Glutamatergic neuron (in vitro differentiated cells): ENCODE measurements around the gene RPS13. TPM values are rescaled to one million over a fixed set of nuclear protein-coding genes. Genes with fewer than 3 reads are reported as not detected.
A peak's percentile ranks its signal among the peaks of the same experiment; 100 is the strongest.
"Not testable (repeated sequence)": the region's sequence is repeated elsewhere in the genome, so short reads cannot be mapped to it uniquely, and the experiment has no call there.

Source experiments
- DNase-seq: peaks from one replicate; pipeline ENCODE4 v3.0.0; 2022
- H3K27ac Mint-ChIP-seq: one replicate; pipeline ENCODE4 v1.8.0; 2020; ENCODE audit warnings: mild to moderate bottlenecking, mixed read lengths, inconsistent platforms; ENCODE audit not compliant: unreplicated experiment
- H3K27me3 Mint-ChIP-seq: one replicate; pipeline ENCODE4 v1.8.0; 2020; ENCODE audit warnings: mild to moderate bottlenecking, moderate library complexity, mixed read lengths, inconsistent platforms; ENCODE audit not compliant: unreplicated experiment
- H3K36me3 Mint-ChIP-seq: one replicate; pipeline ENCODE4 v1.8.0; 2020; ENCODE audit warnings: mild to moderate bottlenecking, mixed read lengths, inconsistent platforms; ENCODE audit not compliant: unreplicated experiment
- H3K4me1 Mint-ChIP-seq: one replicate; pipeline ENCODE4 v1.8.0; 2020; ENCODE audit warnings: mild to moderate bottlenecking, low read depth, mixed read lengths, inconsistent platforms; ENCODE audit not compliant: unreplicated experiment
- H3K4me3 Mint-ChIP-seq: one replicate; pipeline ENCODE4 v1.8.0; 2020; ENCODE audit warnings: mild to moderate bottlenecking, mixed read lengths, inconsistent platforms; ENCODE audit not compliant: unreplicated experiment
- H3K9me3 Mint-ChIP-seq: one replicate; pipeline ENCODE4 v1.8.0; 2020; ENCODE audit warnings: mild to moderate bottlenecking, moderate library complexity, mixed read lengths, inconsistent platforms; ENCODE audit not compliant: unreplicated experiment
- CTCF ChIP-seq: fragments of 200-600 bp; sonication (generic); IDR thresholded peaks from one replicate; pipeline ENCODE4 v1.5.0; 2021; ENCODE audit not compliant: partially characterized antibody, unreplicated experiment
- long read RNA-seq: library from polyadenylated mRNA; unstranded; transcript quantifications from one replicate; pipeline ENCODE4 v2.0.0, GENCODE V29; 2020; ENCODE audit not compliant: unreplicated experiment
- total RNA-seq: library from RNA; stranded (reverse); fragmentation: NEBNext Ultra II Directional; extraction: Animal tissue kit (Norgen Biotek cat#: 25700); gene quantifications from one replicate; pipeline ENCODE4 v1.2.1, GENCODE V29; 2021; ENCODE audit not compliant: unreplicated experiment

The RPS13 gene
- 683 TPM for total RNA-seq
- long read RNA-seq, transcript RPS13-203 (5 exons, 664 nt) = minor isoform, 23 of 1,477 reads
- long read RNA-seq, transcript RPS13-202 (6 exons, 646 nt) = major isoform, 1,418 of 1,477 reads
- long read RNA-seq, partial matches to known transcripts = 4 of 1,477 reads
- long read RNA-seq, other reads (novel, unspliced or antisense) = 23 of 1,477 reads

DNA sequence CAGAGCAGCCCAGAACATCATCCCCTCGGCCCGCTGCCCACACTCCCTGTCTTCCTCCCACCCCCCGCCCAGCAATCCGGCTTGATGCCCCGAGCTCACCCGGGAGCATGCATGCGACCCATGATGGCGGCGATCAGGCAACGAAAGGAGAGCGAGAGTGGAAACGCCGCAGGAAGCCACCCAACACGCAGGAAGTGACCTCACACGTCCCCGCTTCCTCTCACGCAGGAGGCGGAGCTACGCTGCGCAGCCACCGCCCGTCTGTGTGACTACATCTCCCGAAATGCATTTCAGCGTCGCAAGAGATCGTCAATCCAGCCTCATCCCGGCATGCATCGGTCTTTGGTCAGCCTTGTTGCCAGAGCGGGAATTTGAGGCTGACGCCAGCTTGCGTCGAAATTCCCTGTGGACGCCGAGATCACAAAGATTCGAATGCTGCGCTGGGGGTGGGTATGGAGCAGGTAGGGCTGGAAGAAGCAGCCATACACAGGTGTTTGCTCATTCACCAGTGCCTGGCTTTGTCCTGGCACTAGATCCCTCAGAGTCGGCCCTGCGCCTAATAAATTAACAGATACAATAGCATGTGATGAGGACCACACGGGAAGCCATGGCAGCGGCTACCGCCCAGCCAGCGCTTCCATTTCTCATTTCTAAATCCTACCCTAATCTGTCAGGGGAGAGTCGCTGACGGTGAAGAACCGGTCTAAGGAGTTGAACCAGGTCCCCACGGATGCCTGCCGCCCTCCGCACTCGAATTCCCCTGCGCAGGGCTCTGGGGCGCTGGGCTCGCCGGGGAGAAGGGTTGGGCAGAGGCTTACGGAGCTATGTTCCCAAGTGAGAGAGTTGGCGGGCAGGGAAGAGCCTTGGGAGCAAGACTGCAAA, at the start of gene RPS13:
Gene RPS13 (minus strand): TSS at position 148 of the 882 bp plus-strand sequence. CDS start 26 bp downstream, at position 122.
- Mint-ChIP-seq H3K27ac (peak within 1 kb of the TSS; percentile 97), H3K4me3 (peak within 1 kb of the TSS; percentile 97), H3K36me3 (no peaks in the 10 kb centered on the region), H3K4me1 (peaks cover 7% of the 10 kb centered on the region), H3K27me3 (peaks cover 12% of the 10 kb centered on the region), H3K9me3 (peaks cover 11% of the 10 kb centered on the region)
- DNase-seq = peak; percentile 93
- TF ChIP-seq CTCF = no peak

- Mint-ChIP-seq H3K4me1 (no peaks in the 10 kb centered on the region), H3K27me3 (no peaks in the 10 kb centered on the region), H3K27ac (no peak overlapping the region), H3K9me3 (no peaks in the 10 kb centered on the region), H3K36me3 (no peaks in the 10 kb centered on the region), H3K4me3 (no peak overlapping the region)
- no peak for DNase-seq
- TF ChIP-seq CTCF = no peak
Observed at GRCh38 chr11:17121981-17122380, 44.5 kb upstream of the RPS13 start.

GRCh38 chr11:17117262-17117661, 39.8 kb upstream of the RPS13 start:
- H3K27me3 Mint-ChIP-seq = no peaks in the 10 kb centered on the region
- H3K4me1 Mint-ChIP-seq = no peaks in the 10 kb centered on the region
- no peak overlapping the region for H3K4me3 Mint-ChIP-seq
- no peak for TF ChIP-seq CTCF
- H3K9me3 Mint-ChIP-seq = no peaks in the 10 kb centered on the region
- no peaks in the 10 kb centered on the region for H3K36me3 Mint-ChIP-seq
- DNase-seq = no peak
- no peak overlapping the region for H3K27ac Mint-ChIP-seq

- H3K27ac Mint-ChIP-seq = no peak overlapping the region
- no peak overlapping the region for H3K4me3 Mint-ChIP-seq
- no peaks in the 10 kb centered on the region for H3K36me3 Mint-ChIP-seq
- DNase-seq = no peak
- TF ChIP-seq CTCF = no peak
- no peaks in the 10 kb centered on the region for H3K4me1 Mint-ChIP-seq
- H3K9me3 Mint-ChIP-seq = no peaks in the 10 kb centered on the region
- no peaks in the 10 kb centered on the region for H3K27me3 Mint-ChIP-seq
Observed at GRCh38 chr11:17116117-17116516, 38.6 kb upstream of the RPS13 start.

- H3K27me3 Mint-ChIP-seq, H3K36me3 Mint-ChIP-seq, H3K4me1 Mint-ChIP-seq, H3K27ac Mint-ChIP-seq, H3K4me3 Mint-ChIP-seq, H3K9me3 Mint-ChIP-seq: not testable (repeated sequence)
- peak; percentile 56 for DNase-seq
Observed at GRCh38 chr11:17107745-17108144, 30.3 kb upstream of the RPS13 start.

GRCh38 chr11:17105404-17106040, 28.1 kb upstream of the RPS13 start:
- not testable (repeated sequence) for H3K27me3 Mint-ChIP-seq, DNase-seq, H3K27ac Mint-ChIP-seq, H3K36me3 Mint-ChIP-seq, H3K4me3 Mint-ChIP-seq, H3K4me1 Mint-ChIP-seq, H3K9me3 Mint-ChIP-seq
